Measurements from ENCODE around the gene RANBP17.
"Not testable (repeated sequence)": the region's sequence is repeated elsewhere in the genome, so short reads cannot be mapped to it uniquely, and the experiment has no call there.

GRCh38 chr5:170922331-170922730 is 60.5 kb downstream of the RANBP17 start:
- not testable (repeated sequence) for TF ChIP-seq CTCF, EZH2, EZH2phosphoT487 (IDR thresholded peaks at IDR 0.05)
